HG03175 (cell line): ENCODE data around the gene KIF7.
"Not testable (repeated sequence)": the region's sequence is repeated elsewhere in the genome, so short reads cannot be mapped to it uniquely, and the experiment has no call there.

ENCODE experiments used
- ATAC-seq: cut with Tn5 transposase; IDR thresholded peaks from one replicate; pipeline ENCODE4 v1.9.1; 2021; ENCODE audit warnings: mild to moderate bottlenecking, moderate library complexity; ENCODE audit not compliant: unreplicated experiment

The KIF7 gene

GRCh38 chr15:89621547-89621946 is 33.7 kb downstream of the KIF7 start:
- ATAC-seq, result no peak

GRCh38 chr15:89616228-89616627 is 39.0 kb downstream of the KIF7 start:
- ATAC-seq, result no peak

- ATAC-seq, result no peak
Observed at GRCh38 chr15:89615135-89615534, 40.1 kb downstream of the KIF7 start.

- ATAC-seq, result no peak
Observed at GRCh38 chr15:89614164-89614563, 41.1 kb downstream of the KIF7 start.

- no peak for ATAC-seq
Observed at GRCh38 chr15:89613031-89613430, 42.2 kb downstream of the KIF7 start.

- ATAC-seq, result no peak
Observed at GRCh38 chr15:89611317-89611716, 44.0 kb downstream of the KIF7 start.

- ATAC-seq, result no peak
Observed at GRCh38 chr15:89599021-89599420, 56.2 kb downstream of the KIF7 start.

GRCh38 chr15:89593018-89593417 is 62.2 kb downstream of the KIF7 start:
- ATAC-seq, result no peak

- ATAC-seq, result no peak
Observed at GRCh38 chr15:89591834-89592233, 63.4 kb downstream of the KIF7 start.

GRCh38 chr15:89587955-89588354 is 67.3 kb downstream of the KIF7 start:
- ATAC-seq, result no peak

- ATAC-seq, result no peak
Observed at GRCh38 chr15:89586651-89587050, 68.6 kb downstream of the KIF7 start.

GRCh38 chr15:89580747-89581146 is 74.5 kb downstream of the KIF7 start:
- not testable (repeated sequence) for ATAC-seq

GRCh38 chr15:89578146-89578545 is 77.1 kb downstream of the KIF7 start:
- no peak for ATAC-seq
